ENCODE measurements around the gene EIF4H.
"Not testable (repeated sequence)": the region's sequence is repeated elsewhere in the genome, so short reads cannot be mapped to it uniquely, and the experiment has no call there.

The EIF4H gene

GRCh38 chr7:74155810-74156395 is 18.3 kb upstream of the EIF4H start:
- DNase-seq (ENCODE audit: extremely low read depth, low read depth): no peak
- TF ChIP-seq CTCF (IDR thresholded peaks at IDR 0.05; ENCODE audit: low read depth, low read length): no peak

GRCh38 chr7:74157605-74158004 is 16.6 kb upstream of the EIF4H start:
- no peak for DNase-seq (ENCODE audit: extremely low read depth, low read depth)
- no peak for TF ChIP-seq CTCF (IDR thresholded peaks at IDR 0.05; ENCODE audit: low read depth, low read length)

- TF ChIP-seq CTCF (IDR thresholded peaks at IDR 0.05; ENCODE audit: low read depth, low read length): peak; percentile 43
- no peak for DNase-seq (ENCODE audit: extremely low read depth, low read depth)
Measured at GRCh38 chr7:74164985-74165456, 9.1 kb upstream of the EIF4H start.

- TF ChIP-seq CTCF (IDR thresholded peaks at IDR 0.05; ENCODE audit: low read depth, low read length): no peak
- DNase-seq (ENCODE audit: extremely low read depth, low read depth): no peak
Measured at GRCh38 chr7:74165867-74166593, 8.1 kb upstream of the EIF4H start.

GRCh38 chr7:74167324-74167723 is 6.8 kb upstream of the EIF4H start:
- DNase-seq (ENCODE audit: extremely low read depth, low read depth): not testable (repeated sequence)

- DNase-seq (ENCODE audit: extremely low read depth, low read depth): no peak
- TF ChIP-seq CTCF (IDR thresholded peaks at IDR 0.05; ENCODE audit: low read depth, low read length): no peak
Measured at GRCh38 chr7:74173074-74173473, 1.1 kb upstream of the EIF4H start.

GRCh38 chr7:74173491-74173865 is 678 bp upstream of the EIF4H start:
- no peak for DNase-seq (ENCODE audit: extremely low read depth, low read depth)
- TF ChIP-seq CTCF (IDR thresholded peaks at IDR 0.05; ENCODE audit: low read depth, low read length): no peak

Measured in AG09319 (cell line).